Neural progenitor cell (in vitro differentiated cells): ENCODE results near the gene HTRA2. TPM values are rescaled to one million over a fixed set of nuclear protein-coding genes. Genes with fewer than 3 reads are reported as not detected.
A peak's percentile ranks its signal among the peaks of the same experiment; 100 is the strongest.

Experiments used
- DNase-seq: peaks from one replicate; pipeline ENCODE4 v3.0.0-alpha.2; 2016; ENCODE audit warnings: low spot score
- H2AFZ ChIP-seq: fragments of 200-600 bp; sonication (generic); replicated peaks from 2 replicates; pipeline ENCODE4 v1.6.1; 2016; ENCODE audit warnings: antibody characterized with exemption
- H3F3A ChIP-seq: fragments of 200-600 bp; sonication (generic); 2 replicates; pipeline ENCODE4 v1.6.1; 2016; ENCODE audit warnings: antibody characterized with exemption, low read depth
- H3K27ac ChIP-seq: fragments of 200-600 bp; sonication (generic); 2 replicates; pipeline ENCODE4 v1.5.1; 2016; ENCODE audit warnings: mild to moderate bottlenecking
- H3K27me3 ChIP-seq: fragments of 200-600 bp; sonication (generic); 2 replicates; pipeline ENCODE4 v1.6.1; 2016; ENCODE audit warnings: mild to moderate bottlenecking, moderate library complexity
- H3K36me3 ChIP-seq: fragments of 200-600 bp; sonication (generic); 2 replicates; pipeline ENCODE4 v1.5.1; 2016
- H3K4me1 ChIP-seq: fragments of 200-600 bp; sonication (generic); 2 replicates; pipeline ENCODE4 v1.6.1; 2016; ENCODE audit warnings: mixed run types
- H3K4me2 ChIP-seq: fragments of 200-600 bp; sonication (generic); 2 replicates; pipeline ENCODE4 v1.6.1; 2016
- H3K4me3 ChIP-seq: fragments of 200-600 bp; sonication (generic); 2 replicates; pipeline ENCODE4 v1.5.1; 2016
- H3K79me2 ChIP-seq: fragments of 200-600 bp; sonication (generic); 2 replicates; pipeline ENCODE4 v1.6.1; 2016; ENCODE audit warnings: low read depth
- H3K9ac ChIP-seq: fragments of 200-600 bp; sonication (generic); 2 replicates; pipeline ENCODE4 v1.6.1; 2016
- H3K9me3 ChIP-seq: fragments of 200-600 bp; sonication (generic); 2 replicates; pipeline ENCODE4 v1.5.1; 2016; ENCODE audit warnings: low read depth
- H4K20me1 ChIP-seq: fragments of 200-600 bp; sonication (generic); 2 replicates; pipeline ENCODE4 v1.6.1; 2016; ENCODE audit warnings: low read depth
- H3K27ac Mint-ChIP-seq: 3 replicates; pipeline ENCODE4 v1.8.0; 2021; ENCODE audit warnings: mixed read lengths
- H3K27me3 Mint-ChIP-seq: 2 replicates; pipeline ENCODE4 v1.8.0; 2022; ENCODE audit warnings: low read depth, mild to moderate bottlenecking, inconsistent platforms, moderate library complexity, mixed read lengths; ENCODE audit not compliant: insufficient read depth
- H3K36me3 Mint-ChIP-seq: 3 replicates; pipeline ENCODE4 v1.8.0; 2021; ENCODE audit warnings: mixed read lengths
- H3K4me1 Mint-ChIP-seq: 3 replicates; pipeline ENCODE4 v1.8.0; 2021; ENCODE audit warnings: mixed read lengths
- H3K4me3 Mint-ChIP-seq: 3 replicates; pipeline ENCODE4 v1.8.0; 2021; ENCODE audit warnings: mild to moderate bottlenecking, moderate library complexity, mixed read lengths
- H3K9me3 Mint-ChIP-seq: 3 replicates; pipeline ENCODE4 v1.8.0; 2020; ENCODE audit warnings: mixed read lengths
- EZH2 ChIP-seq: fragments of 200-600 bp; sonication (generic); IDR thresholded peaks from 2 replicates; pipeline ENCODE4 v1.6.1; 2017; ENCODE audit warnings: antibody characterized with exemption, mild to moderate bottlenecking, moderate library complexity
- EZH2phosphoT487 ChIP-seq: fragments of 200-600 bp; sonication (generic); IDR thresholded peaks from 2 replicates; pipeline ENCODE4 v1.6.1; 2017; ENCODE audit warnings: antibody characterized with exemption
- total RNA-seq: library from RNA; depleted of rRNA; stranded (reverse); fragments of >200 nt; gene quantifications from 2 replicates; pipeline ENCODE4 v1.2.3, GENCODE V29; 2015; ENCODE audit warnings: low replicate concordance
- TF ChIP-seq, protein P1 (sequence below): fragments of 200-600 bp; sonication (generic); IDR thresholded peaks from 2 replicates; pipeline ENCODE4 v1.5.1; 2017; ENCODE audit warnings: antibody characterized with exemption, mild to moderate bottlenecking

Gene HTRA2
- total RNA-seq, 1 donor from 2014 or later: 18.5 TPM

DNA sequence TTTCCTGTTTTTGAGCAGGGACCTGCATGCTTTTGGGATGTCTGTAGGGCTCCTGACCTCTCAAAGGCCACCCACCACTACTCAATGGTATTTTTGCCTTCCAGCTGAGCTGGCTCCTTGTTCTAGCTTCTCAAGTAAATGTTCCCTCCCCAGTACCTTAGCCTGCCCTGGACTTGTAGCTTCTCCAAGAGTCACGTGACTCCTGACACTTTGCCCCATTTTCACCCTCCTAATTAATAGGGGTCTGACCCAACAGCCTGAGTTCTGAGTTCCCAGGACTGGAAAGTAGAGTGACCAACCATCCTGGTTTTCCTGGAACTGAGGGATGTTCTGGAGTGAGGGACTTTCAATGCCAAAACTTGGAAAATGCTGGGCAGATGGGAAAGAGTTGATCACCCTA is 34.3 kb upstream of the HTRA2 start:
- Mint-ChIP-seq H3K36me3 (peaks cover 16% of the 10 kb centered on the region), H3K4me3 (no peak overlapping the region), H3K27ac (no peak overlapping the region), H3K9me3 (no peaks in the 10 kb centered on the region), H3K4me1 (peaks cover 18% of the 10 kb centered on the region), H3K27me3 (peaks cover 45% of the 10 kb centered on the region)
- DNase-seq: no peak
- H3K4me2 ChIP-seq: no peak overlapping the region
- no peaks in the 10 kb centered on the region for H3K9me3 ChIP-seq
- peaks cover 19% of the 10 kb centered on the region for H3K4me1 ChIP-seq
- no peak overlapping the region for H3K4me3 ChIP-seq
- no peak overlapping the region for H3K27ac ChIP-seq
- peaks cover 64% of the 10 kb centered on the region for H3K27me3 ChIP-seq
- H3K9ac ChIP-seq: no peak overlapping the region
- H4K20me1 ChIP-seq: peaks cover 22% of the 10 kb centered on the region
- H3K79me2 ChIP-seq: no peaks in the 10 kb centered on the region
- H3F3A ChIP-seq: peaks cover 31% of the 10 kb centered on the region
- no peak overlapping the region for H2AFZ ChIP-seq
- TF ChIP-seq, protein P1, sequence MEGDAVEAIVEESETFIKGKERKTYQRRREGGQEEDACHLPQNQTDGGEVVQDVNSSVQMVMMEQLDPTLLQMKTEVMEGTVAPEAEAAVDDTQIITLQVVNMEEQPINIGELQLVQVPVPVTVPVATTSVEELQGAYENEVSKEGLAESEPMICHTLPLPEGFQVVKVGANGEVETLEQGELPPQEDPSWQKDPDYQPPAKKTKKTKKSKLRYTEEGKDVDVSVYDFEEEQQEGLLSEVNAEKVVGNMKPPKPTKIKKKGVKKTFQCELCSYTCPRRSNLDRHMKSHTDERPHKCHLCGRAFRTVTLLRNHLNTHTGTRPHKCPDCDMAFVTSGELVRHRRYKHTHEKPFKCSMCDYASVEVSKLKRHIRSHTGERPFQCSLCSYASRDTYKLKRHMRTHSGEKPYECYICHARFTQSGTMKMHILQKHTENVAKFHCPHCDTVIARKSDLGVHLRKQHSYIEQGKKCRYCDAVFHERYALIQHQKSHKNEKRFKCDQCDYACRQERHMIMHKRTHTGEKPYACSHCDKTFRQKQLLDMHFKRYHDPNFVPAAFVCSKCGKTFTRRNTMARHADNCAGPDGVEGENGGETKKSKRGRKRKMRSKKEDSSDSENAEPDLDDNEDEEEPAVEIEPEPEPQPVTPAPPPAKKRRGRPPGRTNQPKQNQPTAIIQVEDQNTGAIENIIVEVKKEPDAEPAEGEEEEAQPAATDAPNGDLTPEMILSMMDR: no peak
- TF ChIP-seq EZH2: no peak
- TF ChIP-seq EZH2phosphoT487: no peak
- no peaks in the 10 kb centered on the region for H3K36me3 ChIP-seq

DNA sequence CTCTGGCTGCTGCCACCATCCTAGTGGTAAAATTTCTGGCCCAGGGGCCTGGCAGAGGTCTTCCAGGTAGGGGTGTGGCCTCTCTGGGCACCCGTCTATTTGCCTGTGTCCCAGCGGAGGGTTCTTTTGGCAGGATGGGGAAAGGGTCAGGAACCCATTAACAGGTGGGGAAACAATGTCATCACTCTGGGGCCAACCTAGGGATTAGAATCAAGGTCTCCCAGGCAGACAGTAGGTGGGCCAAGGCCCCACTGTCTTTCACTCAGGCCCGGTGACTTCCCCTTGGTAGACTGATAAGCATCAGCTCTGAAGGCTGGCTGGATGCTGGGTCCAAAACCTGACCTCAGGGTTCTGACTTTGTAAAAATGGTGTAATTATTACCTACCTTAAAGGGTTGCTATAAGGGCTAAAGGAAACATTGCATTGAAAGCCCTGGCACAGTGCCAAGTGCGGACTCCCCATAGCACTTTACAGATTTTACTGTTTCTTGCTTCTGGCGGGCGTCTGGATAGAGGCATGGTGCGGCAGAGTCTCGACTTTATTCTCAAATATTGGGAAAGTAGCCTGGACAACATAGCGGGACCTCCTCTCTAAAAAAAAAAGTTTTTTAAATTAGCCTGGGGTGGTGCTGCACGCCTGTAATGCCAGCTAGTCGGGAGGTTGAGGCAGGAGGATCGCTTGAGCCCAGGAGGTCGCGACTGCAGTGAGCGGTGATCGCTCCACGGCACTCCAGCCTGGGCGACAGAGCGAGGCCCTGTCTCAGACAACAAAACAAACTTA is 32.5 kb upstream of the HTRA2 start:
- peak overlapping the region; percentile 48 for H3K4me3 ChIP-seq
- no peaks in the 10 kb centered on the region for H3K36me3 ChIP-seq
- peak overlapping the region; percentile 91 for H3K4me2 ChIP-seq
- H4K20me1 ChIP-seq: peaks cover 35% of the 10 kb centered on the region
- TF ChIP-seq EZH2 (no peak), EZH2phosphoT487 (no peak)
- TF ChIP-seq, protein P1: no peak
- no peak overlapping the region for H2AFZ ChIP-seq
- H3K79me2 ChIP-seq: no peaks in the 10 kb centered on the region
- peaks cover 2% of the 10 kb centered on the region for H3K9me3 Mint-ChIP-seq
- peaks cover 41% of the 10 kb centered on the region for H3F3A ChIP-seq
- H3K27ac ChIP-seq: no peak overlapping the region
- no peak overlapping the region for H3K9ac ChIP-seq
- peaks cover 27% of the 10 kb centered on the region for H3K4me1 ChIP-seq
- DNase-seq: no peak
- peaks cover 26% of the 10 kb centered on the region for H3K4me1 Mint-ChIP-seq
- no peak overlapping the region for H3K27ac Mint-ChIP-seq
- peaks cover 62% of the 10 kb centered on the region for H3K27me3 Mint-ChIP-seq
- H3K36me3 Mint-ChIP-seq: peaks cover 6% of the 10 kb centered on the region
- H3K9me3 ChIP-seq: no peaks in the 10 kb centered on the region
- H3K27me3 ChIP-seq: peaks cover 82% of the 10 kb centered on the region
- peak overlapping the region; percentile 81 for H3K4me3 Mint-ChIP-seq

DNA sequence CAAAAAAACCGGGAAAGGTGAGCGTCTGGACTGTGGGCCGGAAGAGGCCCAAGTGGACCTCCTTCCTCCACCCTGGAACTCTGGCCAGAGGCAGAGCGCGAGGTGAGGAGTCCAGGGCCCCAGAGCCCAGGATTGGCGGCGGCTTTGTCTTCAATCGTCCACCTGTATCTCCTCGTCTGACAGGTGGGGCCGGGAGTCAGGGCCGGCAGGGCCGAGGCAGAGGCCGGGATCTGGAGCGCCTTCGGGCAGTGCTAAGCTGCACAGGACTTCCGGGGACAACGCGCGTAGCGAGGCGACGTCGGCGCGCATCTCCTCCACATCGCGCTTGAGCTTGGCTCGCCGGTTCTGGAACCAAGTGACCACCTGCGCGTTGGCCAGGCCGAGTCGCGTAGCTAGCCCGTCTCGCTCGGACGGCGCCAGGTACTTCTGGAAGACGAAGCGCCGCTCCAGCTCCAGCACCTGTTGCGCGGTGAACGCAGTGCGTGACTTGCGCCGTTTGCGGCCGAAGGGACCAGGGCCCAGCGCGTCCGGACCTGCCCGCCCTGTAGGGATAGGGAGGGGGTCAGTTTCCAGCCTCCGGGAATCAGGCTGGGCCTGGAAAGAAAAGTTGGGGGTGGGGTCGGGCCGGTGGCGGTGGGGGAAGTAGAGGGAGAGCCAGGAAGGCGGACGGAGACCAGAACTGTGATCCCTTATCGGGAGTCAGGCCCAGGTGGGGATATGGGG is 31.8 kb upstream of the HTRA2 start:
- peak; percentile 82 for TF ChIP-seq EZH2
- TF ChIP-seq EZH2phosphoT487: peak; percentile 44
- TF ChIP-seq, protein P1: no peak
- Histone ChIP-seq H3K36me3 (no peaks in the 10 kb centered on the region), H3F3A (peaks cover 41% of the 10 kb centered on the region), H4K20me1 (peaks cover 35% of the 10 kb centered on the region), H3K27ac (no peak overlapping the region), H3K4me1 (peaks cover 31% of the 10 kb centered on the region), H2AFZ (peak overlapping the region; percentile 66), H3K9me3 (no peaks in the 10 kb centered on the region), H3K79me2 (no peaks in the 10 kb centered on the region), H3K4me3 (peak overlapping the region; percentile 48), H3K9ac (no peak overlapping the region), H3K4me2 (peak overlapping the region; percentile 91), H3K27me3 (peaks cover 89% of the 10 kb centered on the region)
- Mint-ChIP-seq H3K9me3 (peaks cover 2% of the 10 kb centered on the region), H3K4me1 (peaks cover 32% of the 10 kb centered on the region), H3K27ac (no peak overlapping the region), H3K27me3 (peaks cover 70% of the 10 kb centered on the region), H3K36me3 (peaks cover 3% of the 10 kb centered on the region), H3K4me3 (peak overlapping the region; percentile 81)
- peak; percentile 57 for DNase-seq
